CD4-positive, alpha-beta T cell treated with Interleukin-21 for 1 hour (primary cell): ENCODE results near the gene COL5A1.

Experiments used
- DNase-seq: peaks from one replicate; pipeline ENCODE4 v3.0.0-alpha.2; 2020

COL5A1 gene

DNA sequence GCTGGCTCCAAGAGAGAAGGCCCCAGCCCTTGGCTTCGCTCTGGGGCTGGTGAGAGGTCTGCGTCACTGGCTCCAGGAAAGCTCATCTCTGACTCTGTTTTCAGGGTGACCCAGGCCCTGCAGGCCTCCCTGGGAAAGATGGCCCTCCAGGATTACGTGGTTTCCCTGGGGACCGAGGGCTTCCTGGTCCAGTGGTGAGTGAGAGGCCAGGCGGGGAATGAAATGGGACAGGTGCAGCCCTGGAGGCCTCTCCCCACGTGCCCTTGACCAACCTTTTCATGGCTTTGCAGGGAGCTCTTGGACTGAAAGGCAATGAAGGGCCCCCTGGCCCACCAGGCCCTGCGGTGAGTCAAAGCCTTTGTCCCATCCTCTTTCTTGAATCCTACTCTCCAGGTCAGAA, 163.3 kb downstream of the COL5A1 start:
- no peak for DNase-seq

- DNase-seq, result no peak
Measured at GRCh38 chr9:134807716-134808446, 166.3 kb downstream of the COL5A1 start.

DNA sequence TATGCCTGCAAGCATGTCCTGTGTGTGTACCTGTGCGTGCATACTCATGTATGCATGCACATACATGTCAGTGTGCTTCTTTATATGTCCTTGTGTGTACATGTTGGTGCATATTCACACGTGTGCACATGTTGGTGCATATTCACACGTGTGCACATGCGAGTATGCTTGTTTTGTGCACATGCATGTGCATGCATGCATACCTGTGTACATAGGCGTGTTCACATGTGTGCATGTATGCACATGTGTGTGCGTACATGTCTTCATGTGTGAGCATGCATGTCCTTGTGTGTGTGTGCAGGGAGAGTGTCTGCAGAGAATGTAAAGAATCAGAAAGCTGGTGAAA, 166.8 kb downstream of the COL5A1 start:
- DNase-seq, result no peak

DNA sequence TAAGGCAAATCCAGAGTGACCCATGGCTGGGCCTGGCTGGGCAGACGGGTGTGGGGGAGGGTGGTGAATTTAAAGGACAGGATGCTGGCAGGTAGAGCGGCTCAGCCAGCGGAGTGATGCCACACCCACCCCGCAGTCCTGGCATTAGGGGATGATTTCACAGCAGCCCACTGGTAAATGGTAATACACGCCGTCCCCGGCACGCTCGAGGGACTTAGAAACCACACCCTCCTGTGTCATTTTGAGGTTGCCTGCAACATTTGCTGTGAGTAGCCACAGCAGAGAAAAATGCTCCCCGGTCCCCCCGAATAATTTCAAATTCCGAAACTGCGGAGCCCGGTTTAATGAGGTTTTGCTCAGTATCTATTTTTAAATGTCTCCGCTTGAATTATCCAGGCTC, 167.7 kb downstream of the COL5A1 start:
- no peak for DNase-seq

GRCh38 chr9:134809826-134810225, 168.2 kb downstream of the COL5A1 start:
- no peak for DNase-seq

- no peak for DNase-seq
Measured at GRCh38 chr9:134811079-134811672, 169.6 kb downstream of the COL5A1 start.

DNA sequence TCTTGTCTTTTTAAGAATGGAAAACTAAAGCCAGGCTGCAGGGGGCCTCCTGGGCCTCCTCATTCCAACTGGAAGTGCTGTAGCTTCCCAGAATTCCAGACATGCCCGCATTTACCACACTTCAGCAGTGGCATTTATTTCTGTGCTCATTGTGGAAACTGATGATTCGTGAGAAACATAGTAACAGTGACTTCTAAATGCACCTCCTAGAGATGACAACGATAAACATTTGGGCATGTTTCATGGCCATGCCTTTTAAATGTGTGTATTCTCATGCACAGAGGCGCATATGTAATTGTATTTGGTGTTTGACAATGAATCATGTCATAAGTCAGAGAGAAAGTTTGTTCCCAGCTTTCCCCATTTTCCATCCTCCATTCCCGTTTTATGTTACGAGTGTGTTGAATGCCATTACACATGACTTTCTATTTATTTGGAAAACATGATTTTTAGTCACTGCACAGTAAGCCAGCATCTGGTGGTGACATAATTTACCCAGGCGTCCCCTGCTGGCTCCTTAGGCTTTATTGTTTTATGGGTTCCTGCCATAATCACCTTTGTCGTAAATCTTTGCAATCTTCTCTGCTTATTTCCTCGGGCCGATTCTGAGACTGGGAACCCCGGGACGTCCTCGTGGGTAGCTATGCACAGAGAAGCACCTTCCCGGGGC, 170.2 kb downstream of the COL5A1 start:
- DNase-seq, result no peak

DNA sequence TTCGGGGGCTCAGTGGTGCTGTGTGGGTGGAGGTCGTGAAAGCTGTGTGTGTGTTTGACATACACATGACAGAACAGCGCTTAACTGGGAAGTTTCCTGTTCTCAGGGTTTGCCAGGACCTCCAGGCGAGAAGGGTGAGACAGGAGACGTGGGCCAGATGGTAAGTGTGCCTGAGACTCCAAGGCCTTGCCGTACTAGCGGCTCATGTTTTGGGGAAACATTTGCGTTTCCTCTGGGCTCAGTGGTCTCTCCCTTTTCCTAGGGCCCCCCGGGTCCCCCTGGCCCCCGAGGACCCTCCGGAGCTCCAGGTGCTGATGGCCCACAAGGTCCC, 170.7 kb downstream of the COL5A1 start:
- DNase-seq, result no peak

GRCh38 chr9:134813841-134814240, 172.2 kb downstream of the COL5A1 start:
- DNase-seq, result no peak

DNA sequence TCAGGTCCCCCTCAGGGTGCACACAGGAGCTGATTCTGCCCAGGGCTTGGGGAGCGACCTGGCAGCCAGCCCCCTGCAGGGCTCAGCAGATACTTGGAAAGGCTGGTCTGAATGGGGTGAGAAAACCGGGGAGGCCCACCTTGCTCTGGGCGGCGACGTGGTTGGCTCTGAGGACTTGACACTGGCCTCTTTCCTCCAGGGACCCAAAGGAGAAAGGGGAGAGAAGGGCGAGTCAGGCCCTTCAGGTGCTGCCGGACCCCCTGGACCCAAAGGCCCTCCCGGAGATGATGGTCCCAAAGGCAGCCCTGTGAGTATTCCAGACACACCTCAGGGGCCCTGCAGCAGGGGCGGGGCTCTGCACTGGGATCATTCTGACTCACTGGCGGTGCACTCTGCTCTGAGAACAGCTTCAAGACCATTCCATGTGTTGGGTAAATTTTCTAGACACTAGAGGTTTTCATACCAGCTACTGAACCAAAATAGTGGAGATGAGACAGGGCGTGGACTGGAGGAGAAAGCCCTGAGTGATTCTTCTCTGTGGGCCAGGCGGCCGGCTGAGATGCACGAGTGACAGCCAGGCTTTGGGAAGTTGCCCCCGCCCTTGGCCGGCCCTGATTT, 173.1 kb downstream of the COL5A1 start:
- DNase-seq, result no peak

- no peak for DNase-seq
Measured at GRCh38 chr9:134815435-134816214, 174.0 kb downstream of the COL5A1 start.

DNA sequence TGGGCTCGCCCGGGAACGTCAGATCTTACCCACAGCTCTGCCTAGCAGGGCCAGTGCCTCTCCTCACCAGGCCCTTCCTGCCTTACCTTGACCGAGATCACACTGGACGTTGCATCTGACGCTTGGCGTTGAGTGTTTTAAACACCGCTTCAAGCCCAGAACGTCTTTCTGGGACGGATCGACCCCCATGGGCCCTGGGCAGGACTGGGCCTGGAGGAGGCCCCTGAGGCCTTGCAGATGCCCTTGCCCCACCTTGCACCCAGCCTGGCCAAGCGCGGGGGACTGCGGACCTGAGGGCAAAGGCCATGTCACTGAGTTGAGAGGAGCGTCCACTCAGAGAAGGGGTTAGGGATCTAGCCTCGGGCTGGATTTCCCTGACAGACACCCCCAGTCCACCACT, 174.7 kb downstream of the COL5A1 start:
- no peak for DNase-seq

GRCh38 chr9:134818000-134818568, 176.5 kb downstream of the COL5A1 start:
- no peak for DNase-seq

DNA sequence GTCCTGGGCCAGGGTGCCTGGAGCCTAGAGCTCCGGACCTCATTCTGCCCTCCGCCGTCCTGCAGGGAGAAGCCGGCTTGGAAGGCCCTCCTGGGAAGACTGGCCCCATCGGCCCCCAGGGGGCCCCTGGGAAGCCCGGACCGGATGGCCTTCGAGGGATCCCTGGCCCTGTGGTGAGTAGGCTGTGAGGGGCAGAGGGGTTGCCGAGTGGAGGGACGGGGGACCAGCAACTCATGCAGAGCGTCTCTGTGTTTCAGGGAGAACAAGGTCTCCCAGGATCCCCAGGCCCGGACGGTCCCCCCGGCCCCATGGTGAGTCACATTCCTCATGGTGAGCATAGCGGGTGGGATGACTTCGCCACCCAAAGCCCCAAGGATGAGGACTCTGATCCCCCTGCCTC, 177.0 kb downstream of the COL5A1 start:
- no peak for DNase-seq

GRCh38 chr9:134820901-134821300, 179.3 kb downstream of the COL5A1 start:
- DNase-seq, result no peak

DNA sequence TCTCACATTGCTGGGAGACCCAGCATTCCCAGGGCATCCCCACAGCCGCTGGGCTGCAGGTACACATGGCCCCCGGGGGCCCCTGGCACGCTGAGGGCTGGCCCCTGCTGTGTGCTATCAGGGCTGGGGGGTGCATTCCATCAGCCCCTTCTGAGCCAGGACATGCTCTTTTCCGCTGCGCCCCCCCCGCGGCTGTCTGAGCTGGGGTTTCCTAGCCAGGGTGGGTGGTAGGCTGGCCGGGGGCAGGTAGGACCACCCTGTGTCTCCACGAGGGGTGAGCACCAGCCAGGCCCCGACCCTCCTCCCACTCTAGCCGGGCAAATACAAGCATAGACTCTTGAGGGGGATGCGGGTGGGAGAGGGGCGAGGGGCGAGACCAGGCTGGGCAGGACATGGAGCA, 180.9 kb downstream of the COL5A1 start:
- DNase-seq, result no peak

- no peak for DNase-seq
Measured at GRCh38 chr9:134823623-134824022, 182.0 kb downstream of the COL5A1 start.

GRCh38 chr9:134824583-134824982, 183.0 kb downstream of the COL5A1 start:
- no peak for DNase-seq

DNA sequence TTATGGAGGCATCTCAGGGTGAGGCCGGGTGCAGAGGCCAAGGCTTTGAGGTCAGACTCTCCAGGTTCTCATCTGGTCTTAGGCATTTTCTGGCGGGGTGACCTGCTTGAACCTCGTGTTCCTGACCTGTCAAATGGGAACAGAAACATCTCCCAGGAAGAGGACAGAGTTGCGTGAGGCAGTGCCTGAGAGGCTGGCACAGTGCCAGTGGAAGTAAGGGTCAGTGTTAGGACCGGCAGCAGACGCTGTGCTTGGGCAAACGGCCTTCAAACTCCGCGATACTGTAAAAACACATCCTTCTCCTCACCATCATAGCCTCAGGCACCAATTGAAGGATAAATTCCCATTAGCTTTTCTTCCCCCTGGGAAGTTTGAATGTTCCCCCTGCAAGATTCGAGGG, 183.4 kb downstream of the COL5A1 start:
- no peak for DNase-seq

- DNase-seq, result no peak
Measured at GRCh38 chr9:134826336-134827285, 185.0 kb downstream of the COL5A1 start.

- DNase-seq, result no peak
Measured at GRCh38 chr9:134827559-134827958, 186.0 kb downstream of the COL5A1 start.

DNA sequence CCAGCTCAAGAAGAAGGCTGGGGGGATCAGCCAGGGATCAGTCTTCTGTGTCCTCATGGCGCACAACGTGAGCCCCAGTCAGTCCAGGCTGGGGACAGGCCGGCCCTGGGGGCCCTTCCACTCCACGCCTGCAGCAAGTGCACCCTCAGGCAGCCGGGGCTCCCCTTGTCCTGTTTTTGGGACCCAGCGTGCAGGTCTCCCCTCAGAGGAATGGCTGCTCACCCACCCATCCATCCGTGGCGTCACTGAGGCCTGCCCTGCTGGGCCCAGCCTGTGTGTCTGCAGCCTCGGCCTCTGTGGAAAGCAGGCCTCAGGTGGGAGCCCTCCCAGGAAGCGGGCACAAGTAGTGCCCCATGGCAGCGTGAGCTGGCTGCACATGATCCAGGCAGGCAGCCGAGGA, 186.4 kb downstream of the COL5A1 start:
- DNase-seq, result no peak
